ENCODE results near the gene WDFY4. TPM values are rescaled to one million over a fixed set of nuclear protein-coding genes. Genes with fewer than 3 reads are reported as not detected.

The WDFY4 gene
- total RNA-seq, 1 experiment from 2014 or later: not detected

GRCh38 chr10:48678041-48678440, 6.6 kb upstream of the WDFY4 start:
- Histone ChIP-seq H3T11ph (ENCODE audit: low read length) (no peak overlapping the region), H3K9ac (ENCODE audit: extremely low read depth, insufficient read length, low read length) (no peak overlapping the region), H3K4me2 (ENCODE audit: insufficient read depth, insufficient read length, low read length) (no peak overlapping the region), H2AK5ac (ENCODE audit: insufficient read length, low read length) (no peak overlapping the region), H4K20me1 (ENCODE audit: control insufficient read depth, insufficient read depth, insufficient read length) (no peaks in the 10 kb centered on the region), H3K79me2 (ENCODE audit: insufficient read depth, low read length) (no peaks in the 10 kb centered on the region), H3K23me2 (ENCODE audit: insufficient read length, low read depth, low read length, poor library complexity, severe bottlenecking) (no peaks in the 10 kb centered on the region), H3K23ac (ENCODE audit: insufficient read length, low read depth, low read length) (no peak overlapping the region), H3K9me3 (ENCODE audit: control insufficient read depth, low read depth, low read length) (no peaks in the 10 kb centered on the region), H2BK5ac (ENCODE audit: insufficient read length, low read length) (no peak overlapping the region), H3K4ac (ENCODE audit: low read depth, low read length) (no peak overlapping the region), H2BK15ac (ENCODE audit: low read depth, low read length) (no peak overlapping the region), H2AFZ (ENCODE audit: low read length) (no peak overlapping the region), H2BK120ac (ENCODE audit: low read depth, low read length, poor library complexity, severe bottlenecking) (no peak overlapping the region), H4K8ac (replicated peaks; ENCODE audit: insufficient read length, low read depth, low read length) (no peak overlapping the region), H2BK20ac (ENCODE audit: low read depth, low read length, poor library complexity, severe bottlenecking) (no peak overlapping the region), H3K56ac (ENCODE audit: insufficient read length, low read depth, low read length) (no peak overlapping the region), H3K27ac (ENCODE audit: insufficient read length, low read depth, low read length) (no peak overlapping the region), H3K14ac (ENCODE audit: insufficient read depth, low read length) (no peak overlapping the region), H3K27me3 (ENCODE audit: insufficient read depth, low read length) (no peaks in the 10 kb centered on the region), H4K5ac (ENCODE audit: insufficient read length, low read depth, low read length) (no peak overlapping the region), H4K91ac (ENCODE audit: insufficient read length, low read depth, low read length) (no peak overlapping the region), H3K4me1 (ENCODE audit: insufficient read depth, low read length) (no peaks in the 10 kb centered on the region; the same call in 1 of the 2 replicates), H3K79me1 (ENCODE audit: insufficient read depth, low read depth, low read length, poor library complexity, severe bottlenecking) (no peaks in the 10 kb centered on the region), H2BK12ac (ENCODE audit: insufficient read length, low read depth, low read length) (no peak overlapping the region), H3K18ac (ENCODE audit: insufficient read length, low read depth, low read length) (no peak overlapping the region)
- peaks cover 0 to 4% (median 3%) of the 10 kb centered on the region in 3 experiments; a peak in 1 of 7 replicates for H3K36me3 Mint-ChIP-seq (ENCODE audit: insufficient read depth in 1 of 3, low read depth in 3 of 3)
- no peak for TF ChIP-seq CTCF (conservative IDR thresholded peaks at IDR 0.05)
- H3K27me3 Mint-ChIP-seq (ENCODE audit: low read depth): no peaks in the 10 kb centered on the region
- no peak overlapping the region for H3K27ac Mint-ChIP-seq
- H3K4me3 Mint-ChIP-seq: no peak overlapping the region
- H3K9me3 Mint-ChIP-seq: peaks cover 15 to 19% of the 10 kb centered on the region in 2 experiments
- no peaks in the 10 kb centered on the region for H3K4me1 Mint-ChIP-seq
- WGBS (ENCODE audit: extremely low coverage, insufficient read length, low lambda C conversion rate): no CpG with 5 or more reads among the region's 1 CpG
- no peak for DNase-seq

Measured in H9 (cell line).